ENCODE measurements around the gene PDSS2.

DNA sequence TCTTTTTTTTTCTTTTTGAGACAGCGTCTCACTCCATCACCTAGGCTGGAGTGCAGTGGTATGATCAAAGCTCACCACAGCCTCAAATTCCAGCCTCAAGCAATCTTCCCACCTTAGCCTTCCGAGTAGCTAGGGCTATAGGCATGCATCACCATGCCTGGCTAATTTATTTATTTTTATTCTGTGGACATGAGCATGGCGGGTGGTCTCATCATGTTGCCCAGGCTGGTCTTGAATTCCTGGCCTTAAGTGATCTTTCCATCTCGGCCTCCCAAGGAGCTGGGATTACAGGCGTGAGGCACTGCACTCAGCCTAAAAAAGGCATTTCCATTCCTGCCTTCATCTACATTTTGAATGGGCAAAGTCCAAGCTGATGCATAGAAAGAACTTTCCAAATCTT, 287.9 kb downstream of the PDSS2 start:
- TF ChIP-seq, protein P1, sequence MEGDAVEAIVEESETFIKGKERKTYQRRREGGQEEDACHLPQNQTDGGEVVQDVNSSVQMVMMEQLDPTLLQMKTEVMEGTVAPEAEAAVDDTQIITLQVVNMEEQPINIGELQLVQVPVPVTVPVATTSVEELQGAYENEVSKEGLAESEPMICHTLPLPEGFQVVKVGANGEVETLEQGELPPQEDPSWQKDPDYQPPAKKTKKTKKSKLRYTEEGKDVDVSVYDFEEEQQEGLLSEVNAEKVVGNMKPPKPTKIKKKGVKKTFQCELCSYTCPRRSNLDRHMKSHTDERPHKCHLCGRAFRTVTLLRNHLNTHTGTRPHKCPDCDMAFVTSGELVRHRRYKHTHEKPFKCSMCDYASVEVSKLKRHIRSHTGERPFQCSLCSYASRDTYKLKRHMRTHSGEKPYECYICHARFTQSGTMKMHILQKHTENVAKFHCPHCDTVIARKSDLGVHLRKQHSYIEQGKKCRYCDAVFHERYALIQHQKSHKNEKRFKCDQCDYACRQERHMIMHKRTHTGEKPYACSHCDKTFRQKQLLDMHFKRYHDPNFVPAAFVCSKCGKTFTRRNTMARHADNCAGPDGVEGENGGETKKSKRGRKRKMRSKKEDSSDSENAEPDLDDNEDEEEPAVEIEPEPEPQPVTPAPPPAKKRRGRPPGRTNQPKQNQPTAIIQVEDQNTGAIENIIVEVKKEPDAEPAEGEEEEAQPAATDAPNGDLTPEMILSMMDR (conservative IDR thresholded peaks at IDR 0.05; ENCODE audit: low read length): no peak
- TF ChIP-seq EZH2phosphoT487 (IDR thresholded peaks at IDR 0.05; ENCODE audit: borderline replicate concordance): no peak
